Fibroblast of lung (primary cell): ENCODE measurements around the gene MAGI2. TPM values are rescaled to one million over a fixed set of nuclear protein-coding genes. Genes with fewer than 3 reads are reported as not detected.

Experiments
- DNase-seq, 2 donors: peaks; one replicate each; pipeline versions ENCODE4 v3.0.0 to v3.0.0-alpha.2; 2010; ENCODE audit warnings: low read depth in 2 of 2
- H2AFZ ChIP-seq: 2 replicates; pipeline ENCODE4 v1.5.1; 2012; ENCODE audit warnings: low read length, control low read depth, inconsistent platforms
- H3K27ac ChIP-seq: 2 replicates; pipeline ENCODE4 v1.5.1; 2011; ENCODE audit warnings: low read length, control low read depth; ENCODE audit not compliant: insufficient read depth
- H3K27me3 ChIP-seq: 2 replicates; pipeline ENCODE4 v1.5.1; 2011; ENCODE audit warnings: mild to moderate bottlenecking, low read length; ENCODE audit not compliant: control insufficient read depth, insufficient read depth
- H3K36me3 ChIP-seq: 2 replicates; pipeline ENCODE4 v1.5.1; 2011; ENCODE audit warnings: low read length; ENCODE audit not compliant: control insufficient read depth, insufficient read depth
- H3K4me1 ChIP-seq: 2 replicates; pipeline ENCODE4 v1.5.1; 2011; ENCODE audit warnings: low read length; ENCODE audit not compliant: control insufficient read depth, insufficient read depth; ENCODE audit errors: extremely low read depth
- H3K4me2 ChIP-seq: 2 replicates; pipeline ENCODE4 v1.5.1; 2011; ENCODE audit warnings: low read length, control low read depth; ENCODE audit not compliant: insufficient read depth; ENCODE audit errors: extremely low read depth
- H3K4me3 ChIP-seq, 4 experiments: fragments of 200-600 bp in 1 of 4; sonication (generic) in 1 of 4; replicated peaks in 1 of 4; 2 replicates each; pipeline ENCODE4 v1.5.1; 2011 to 2016; ENCODE audit warnings: low read length in 4 of 4, low read depth in 3 of 4, mild to moderate bottlenecking in 3 of 4, control low read depth in 2 of 4, inconsistent platforms in 1 of 4, mixed read lengths in 1 of 4; ENCODE audit not compliant: insufficient read depth in 1 of 4; ENCODE audit errors: control extremely low read depth in 1 of 4
- H3K79me2 ChIP-seq: 2 replicates; pipeline ENCODE4 v1.5.1; 2012; ENCODE audit warnings: mild to moderate bottlenecking, low read length, inconsistent platforms; ENCODE audit not compliant: control insufficient read depth, insufficient read depth
- H3K9ac ChIP-seq: 2 replicates; pipeline ENCODE4 v1.5.1; 2011; ENCODE audit warnings: mild to moderate bottlenecking, low read length, control low read depth; ENCODE audit not compliant: insufficient read depth
- H3K9me3 ChIP-seq: 2 replicates; pipeline ENCODE4 v1.5.1; 2012; ENCODE audit warnings: low read depth, low read length; ENCODE audit not compliant: control insufficient read depth, insufficient read depth
- H4K20me1 ChIP-seq: 2 replicates; pipeline ENCODE4 v1.5.1; 2011; ENCODE audit warnings: low read length; ENCODE audit not compliant: control insufficient read depth, insufficient read depth; ENCODE audit errors: extremely low read depth
- EZH2 ChIP-seq: IDR thresholded peaks from 2 replicates; pipeline ENCODE4 v1.5.1; 2012; ENCODE audit warnings: low read length, control low read depth, mild to moderate bottlenecking; ENCODE audit errors: missing control alignments
- polyA plus RNA-seq, 2 donors: library from polyadenylated mRNA; depleted of rRNA in 1 of 2; stranded (reverse) in 1 of 2; unstranded in 1 of 2; fragments of >200 nt; gene quantifications; 2 replicates each; pipeline ENCODE4 v1.2.1, GENCODE V29; 2011 to 2012; ENCODE audit warnings: missing spikeins in 1 of 2
- total RNA-seq: library from RNA; depleted of rRNA; stranded (reverse); fragments of >200 nt; gene quantifications from 2 replicates; pipeline ENCODE4 v1.2.1, GENCODE V29; 2014
- TF ChIP-seq, protein P1 (sequence below), 2 donors: IDR thresholded peaks in 1 of 2; conservative IDR thresholded peaks in 1 of 2; 1 replicate in 1 of 2; 2 replicates in 1 of 2; pipeline ENCODE4 v1.5.1; 2011 to 2012; ENCODE audit warnings: low read length in 2 of 2, control low read depth in 1 of 2, inconsistent platforms in 1 of 2, low read depth in 1 of 2, mild to moderate bottlenecking in 1 of 2

Gene MAGI2
- total and polyA plus RNA-seq, 2 donors (not counting 1 experiment from before 2014, with no cell fraction given), result 1.8 to 17.0 TPM

DNA sequence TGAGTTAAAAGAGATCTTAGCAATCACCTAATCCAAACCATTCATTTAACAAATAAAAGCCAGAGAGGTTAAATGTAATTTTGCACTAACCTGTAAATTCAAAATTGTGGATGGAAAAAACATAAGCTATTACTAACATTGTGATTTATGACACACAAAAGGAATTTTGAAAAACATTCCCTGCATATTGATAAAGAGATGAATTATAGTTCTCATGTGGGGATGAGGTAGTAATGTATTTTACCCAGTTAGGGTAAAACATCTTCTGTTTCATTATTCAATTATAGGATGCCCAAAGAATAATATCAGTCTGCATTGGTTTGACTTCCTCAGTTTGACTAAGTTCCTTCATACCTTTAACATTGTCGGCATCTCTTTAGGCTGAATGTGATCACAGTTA, 1093.6 kb downstream of the MAGI2 start:
- Histone ChIP-seq H3K4me2 (no peak overlapping the region), H3K27ac (no peak overlapping the region), H3K79me2 (no peaks in the 10 kb centered on the region), H2AFZ (no peak overlapping the region), H3K27me3 (no peaks in the 10 kb centered on the region), H3K4me1 (no peaks in the 10 kb centered on the region), H4K20me1 (no peaks in the 10 kb centered on the region), H3K36me3 (no peaks in the 10 kb centered on the region), H3K4me3 (no peak overlapping the region), H3K9me3 (no peaks in the 10 kb centered on the region), H3K9ac (no peak overlapping the region)
- DNase-seq, result no peak
- TF ChIP-seq, protein P1, sequence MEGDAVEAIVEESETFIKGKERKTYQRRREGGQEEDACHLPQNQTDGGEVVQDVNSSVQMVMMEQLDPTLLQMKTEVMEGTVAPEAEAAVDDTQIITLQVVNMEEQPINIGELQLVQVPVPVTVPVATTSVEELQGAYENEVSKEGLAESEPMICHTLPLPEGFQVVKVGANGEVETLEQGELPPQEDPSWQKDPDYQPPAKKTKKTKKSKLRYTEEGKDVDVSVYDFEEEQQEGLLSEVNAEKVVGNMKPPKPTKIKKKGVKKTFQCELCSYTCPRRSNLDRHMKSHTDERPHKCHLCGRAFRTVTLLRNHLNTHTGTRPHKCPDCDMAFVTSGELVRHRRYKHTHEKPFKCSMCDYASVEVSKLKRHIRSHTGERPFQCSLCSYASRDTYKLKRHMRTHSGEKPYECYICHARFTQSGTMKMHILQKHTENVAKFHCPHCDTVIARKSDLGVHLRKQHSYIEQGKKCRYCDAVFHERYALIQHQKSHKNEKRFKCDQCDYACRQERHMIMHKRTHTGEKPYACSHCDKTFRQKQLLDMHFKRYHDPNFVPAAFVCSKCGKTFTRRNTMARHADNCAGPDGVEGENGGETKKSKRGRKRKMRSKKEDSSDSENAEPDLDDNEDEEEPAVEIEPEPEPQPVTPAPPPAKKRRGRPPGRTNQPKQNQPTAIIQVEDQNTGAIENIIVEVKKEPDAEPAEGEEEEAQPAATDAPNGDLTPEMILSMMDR (conservative IDR thresholded peaks at IDR 0.05 in 1 of 2, IDR thresholded peaks at IDR 0.05 in 1 of 2; ENCODE audit: low read depth in 1 of 2, low read length in 2 of 2), result no peak
- TF ChIP-seq EZH2, result no peak

DNA sequence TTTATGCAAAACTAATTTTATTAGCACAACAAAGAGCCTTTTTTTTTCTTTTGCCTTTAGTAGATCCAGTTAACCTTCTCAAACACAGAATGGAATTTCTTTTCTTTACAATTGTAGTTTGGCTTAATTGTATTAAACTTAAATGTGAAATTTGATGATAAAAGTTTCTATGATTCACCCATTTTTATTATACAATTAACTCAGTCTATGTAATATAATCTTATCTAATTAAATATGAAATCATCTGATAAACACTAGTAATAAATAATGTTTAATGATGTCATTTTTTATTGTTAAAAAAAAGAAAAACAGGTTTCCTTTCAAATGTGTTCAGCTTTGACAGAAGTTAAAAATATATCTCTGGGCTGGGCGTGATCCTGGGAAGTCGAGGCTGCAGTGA, 1095.8 kb downstream of the MAGI2 start:
- no peak for TF ChIP-seq EZH2
- TF ChIP-seq, protein P1 (conservative IDR thresholded peaks at IDR 0.05 in 1 of 2, IDR thresholded peaks at IDR 0.05 in 1 of 2; ENCODE audit: low read depth in 1 of 2, low read length in 2 of 2), result no peak
- H3K36me3 ChIP-seq, result no peaks in the 10 kb centered on the region
- H3K27ac ChIP-seq, result no peak overlapping the region
- H2AFZ ChIP-seq, result no peak overlapping the region
- no peaks in the 10 kb centered on the region for H3K9me3 ChIP-seq
- no peaks in the 10 kb centered on the region for H3K4me1 ChIP-seq
- DNase-seq, result no peak
- no peak overlapping the region for H3K9ac ChIP-seq
- no peak overlapping the region for H3K4me2 ChIP-seq
- H3K27me3 ChIP-seq, result no peaks in the 10 kb centered on the region
- no peak overlapping the region for H3K4me3 ChIP-seq
- no peaks in the 10 kb centered on the region for H3K79me2 ChIP-seq
- H4K20me1 ChIP-seq, result no peaks in the 10 kb centered on the region

DNA sequence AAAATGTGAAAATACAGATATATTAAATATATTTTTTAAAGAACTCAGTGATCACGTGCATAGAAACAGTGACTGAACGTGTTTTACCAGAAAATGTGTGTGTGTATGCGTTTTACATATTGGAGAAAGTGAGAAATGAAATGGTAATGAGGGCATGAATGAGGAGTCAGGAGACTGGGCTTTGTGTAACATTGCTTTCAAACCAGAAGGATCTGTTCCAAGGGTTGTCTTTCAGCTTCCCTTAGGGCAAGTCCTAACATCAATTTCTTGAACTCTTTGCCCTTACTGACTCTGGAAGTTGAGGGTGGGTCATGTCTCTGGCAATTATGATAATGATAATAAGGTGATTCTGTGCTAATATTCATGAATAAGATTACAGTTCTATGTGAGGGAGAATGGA, 1097.6 kb downstream of the MAGI2 start:
- no peak for DNase-seq
- Histone ChIP-seq H3K36me3 (no peaks in the 10 kb centered on the region), H3K9me3 (no peaks in the 10 kb centered on the region), H3K79me2 (no peaks in the 10 kb centered on the region), H3K4me2 (no peak overlapping the region), H3K27ac (no peak overlapping the region), H3K4me3 (no peak overlapping the region), H4K20me1 (no peaks in the 10 kb centered on the region), H3K9ac (no peak overlapping the region), H3K4me1 (no peaks in the 10 kb centered on the region), H2AFZ (no peak overlapping the region), H3K27me3 (no peaks in the 10 kb centered on the region)
- TF ChIP-seq, protein P1 (conservative IDR thresholded peaks at IDR 0.05 in 1 of 2, IDR thresholded peaks at IDR 0.05 in 1 of 2; ENCODE audit: low read depth in 1 of 2, low read length in 2 of 2), result no peak
- TF ChIP-seq EZH2, result no peak
